Urothelium cell line (cell line): ENCODE measurements around the gene ALG13.
"Not testable (repeated sequence)": the region's sequence is repeated elsewhere in the genome, so short reads cannot be mapped to it uniquely, and the experiment has no call there.

Experiments used
- DNase-seq: peaks from one replicate; pipeline ENCODE4 v3.0.0; 2011; ENCODE audit warnings: low spot score, mixed read lengths
- FAIRE-seq: peaks from 2 replicates; lab custom pipeline; 2011; peaks lifted over from hg19 to GRCh38; lab: Jason Lieb, UNC

The ALG13 gene

GRCh38 chrX:111680988-111681779, at the start of gene ALG13:
TSS of gene ALG13 (plus strand) at chrX:111681170. CDS start at chrX:111681219, 49 bp downstream.
- DNase-seq (peak; percentile 70), FAIRE-seq (no peak)

GRCh38 chrX:111634823-111635729, 45.9 kb upstream of the ALG13 start:
- FAIRE-seq = no peak
- no peak for DNase-seq

GRCh38 chrX:111641969-111642368, 39.0 kb upstream of the ALG13 start:
- no peak for DNase-seq
- FAIRE-seq = no peak

GRCh38 chrX:111645165-111645564, 35.8 kb upstream of the ALG13 start:
- not testable (repeated sequence) for FAIRE-seq, DNase-seq

- DNase-seq (no peak), FAIRE-seq (no peak)
Observed at GRCh38 chrX:111645607-111646006, 35.4 kb upstream of the ALG13 start.

- no peak for FAIRE-seq
- DNase-seq = no peak
Observed at GRCh38 chrX:111646515-111646914, 34.5 kb upstream of the ALG13 start.

GRCh38 chrX:111648802-111649201, 32.2 kb upstream of the ALG13 start:
- FAIRE-seq (no peak), DNase-seq (no peak)

GRCh38 chrX:111649638-111650037, 31.3 kb upstream of the ALG13 start:
- FAIRE-seq = no peak
- DNase-seq = no peak

GRCh38 chrX:111650845-111651244, 30.1 kb upstream of the ALG13 start:
- DNase-seq (no peak), FAIRE-seq (no peak)

- DNase-seq (no peak), FAIRE-seq (no peak)
Observed at GRCh38 chrX:111652719-111653118, 28.3 kb upstream of the ALG13 start.

- DNase-seq = no peak
Observed at GRCh38 chrX:111661241-111661640, 19.7 kb upstream of the ALG13 start.

GRCh38 chrX:111662292-111662691, 18.7 kb upstream of the ALG13 start:
- no peak for FAIRE-seq
- DNase-seq = no peak

More at GRCh38 chrX:111661241-111661640, 19.7 kb upstream of the ALG13 start:
- FAIRE-seq = no peak

- DNase-seq (no peak), FAIRE-seq (no peak)
Observed at GRCh38 chrX:111671668-111672067, 9.3 kb upstream of the ALG13 start.

GRCh38 chrX:111687305-111687704, 6.3 kb downstream of the ALG13 start:
- FAIRE-seq (no peak), DNase-seq (no peak)

- FAIRE-seq (no peak), DNase-seq (no peak)
Observed at GRCh38 chrX:111695297-111695880, 14.4 kb downstream of the ALG13 start.

GRCh38 chrX:111719426-111720210, 38.6 kb downstream of the ALG13 start:
- DNase-seq = no peak
- no peak for FAIRE-seq

- FAIRE-seq (no peak), DNase-seq (no peak)
Observed at GRCh38 chrX:111728096-111728495, 47.1 kb downstream of the ALG13 start.

GRCh38 chrX:111731351-111731750, 50.4 kb downstream of the ALG13 start:
- FAIRE-seq (no peak), DNase-seq (no peak)

GRCh38 chrX:111736571-111736970, 55.6 kb downstream of the ALG13 start:
- FAIRE-seq (no peak), DNase-seq (no peak)

GRCh38 chrX:111742018-111742417, 61.0 kb downstream of the ALG13 start:
- FAIRE-seq = no peak
- DNase-seq = no peak

GRCh38 chrX:111743316-111743715, 62.3 kb downstream of the ALG13 start:
- DNase-seq (no peak), FAIRE-seq (no peak)
